GM12801 (cell line): ENCODE measurements around the gene PRRT1B.

Source experiments
- CTCF ChIP-seq: IDR thresholded peaks from one replicate; pipeline ENCODE4 v1.5.1; 2011; ENCODE audit warnings: control low read depth; ENCODE audit not compliant: insufficient read length; ENCODE audit errors: extremely low read depth

PRRT1B gene

GRCh38 chr9:131545003-131545785, at the start of gene PRRT1B:
Gene PRRT1B, plus strand, starts transcription at chr9:131545523. Its CDS starts 93 bp downstream, at chr9:131545616.
- no peak for TF ChIP-seq CTCF

GRCh38 chr9:131495785-131496184, 49.5 kb upstream of the PRRT1B start:
- no peak for TF ChIP-seq CTCF

GRCh38 chr9:131496844-131497405, 48.4 kb upstream of the PRRT1B start:
- TF ChIP-seq CTCF = no peak

- no peak for TF ChIP-seq CTCF
Observed at GRCh38 chr9:131499254-131499767, 46.0 kb upstream of the PRRT1B start.

- no peak for TF ChIP-seq CTCF
Observed at GRCh38 chr9:131500377-131500776, 44.9 kb upstream of the PRRT1B start.

GRCh38 chr9:131500939-131501541, 44.3 kb upstream of the PRRT1B start:
- TF ChIP-seq CTCF = no peak
